HepG2 (cell line): ENCODE data around the gene PCSK2. TPM values are rescaled to one million over a fixed set of nuclear protein-coding genes. Genes with fewer than 3 reads are reported as not detected.

Experiments used
- ATAC-seq: fragments of 200-7000 bp; cut with Tn5 transposase; 3 replicates; pipeline ENCODE4 v1.9.1; 2020; ENCODE audit warnings: mild to moderate bottlenecking, moderate library complexity
- BruUV-seq: library from RNA; stranded (reverse); fragments of 400-500 nt; replicated peaks from 2 replicates; lab custom pipeline; 2021; lab: Mats Ljungman, UMichigan
- CTCF ChIA-PET: fragments of 300-600 bp; formaldehyde crosslinking; extraction: SDS; loops from one replicate; lab custom pipeline; 2021; ENCODE audit warnings: low total read pairs, inconsistent platforms, low intra/inter-chr PET ratio; lab: Yijun Ruan, JAX
- POLR2A ChIA-PET: fragments of 350-600 bp; sonication (Branson Sonifier 250); formaldehyde crosslinking; loops from one replicate; lab custom pipeline; 2020; ENCODE audit warnings: antibody characterized with exemption, inconsistent platforms; lab: Yijun Ruan, JAX
- DNase-seq: peaks from one replicate; pipeline ENCODE4 v3.0.0-alpha.2; 2015; ENCODE audit warnings: low spot score
- FAIRE-seq: peaks from 3 replicates; lab custom pipeline; 2011; peaks lifted over from hg19 to GRCh38; lab: Jason Lieb, UNC
- H2AFZ ChIP-seq: one replicate; pipeline ENCODE4 v1.6.1; 2011; ENCODE audit warnings: low read length, inconsistent platforms
- H3K27ac ChIP-seq: fragments of 300-600 bp; 3 replicates; pipeline ENCODE4 v1.8.0; 2011; ENCODE audit warnings: mixed run types, mild to moderate bottlenecking, mixed read lengths, low read length, inconsistent platforms; ENCODE audit not compliant: insufficient read depth; ENCODE audit errors: extremely low read length
- H3K27me3 ChIP-seq, 2 experiments: fragments of 200-600 bp in 1 of 2; 2 replicates in 1 of 2; 3 replicates in 1 of 2; pipeline versions ENCODE4 v1.6.0 to v1.8.0; 2011; ENCODE audit warnings: low read length in 2 of 2, mild to moderate bottlenecking in 2 of 2, moderate library complexity in 2 of 2, inconsistent platforms in 1 of 2; ENCODE audit not compliant: insufficient read depth in 2 of 2, control insufficient read depth in 1 of 2
- H3K36me3 ChIP-seq, 2 experiments: fragments of 200-600 bp in 1 of 2; replicated peaks in 1 of 2; 2 replicates in 1 of 2; 3 replicates in 1 of 2; pipeline versions ENCODE4 v1.5.1 to v1.8.0; 2011; ENCODE audit warnings: low read length in 2 of 2, inconsistent platforms in 1 of 2; ENCODE audit not compliant: insufficient read depth in 2 of 2, control insufficient read depth in 1 of 2
- H3K4me1 ChIP-seq: 2 replicates; pipeline ENCODE4 v1.5.1; 2012; ENCODE audit warnings: low read length, inconsistent platforms; ENCODE audit not compliant: insufficient read depth
- H3K4me2 ChIP-seq: 2 replicates; pipeline ENCODE4 v1.6.0; 2011; ENCODE audit warnings: low read depth, low read length, inconsistent platforms
- H3K4me3 ChIP-seq, 3 experiments: fragments of 200-600 bp in 1 of 3; sonication (generic), shearing (Covaris generic) in 1 of 3; replicated peaks in 1 of 3; 2 replicates each; pipeline ENCODE4 v1.5.1; 2011 to 2016; ENCODE audit warnings: low read length in 3 of 3, inconsistent platforms in 2 of 3, low read depth in 2 of 3, mild to moderate bottlenecking in 2 of 3, control low read depth in 1 of 3, mixed read lengths in 1 of 3; ENCODE audit not compliant: insufficient read depth in 1 of 3
- H3K79me2 ChIP-seq: one replicate; pipeline ENCODE4 v1.6.1; 2011; ENCODE audit warnings: low read length, inconsistent platforms; ENCODE audit not compliant: insufficient read depth
- H3K9ac ChIP-seq: 2 replicates; pipeline ENCODE4 v1.6.0; 2011; ENCODE audit warnings: mild to moderate bottlenecking, low read depth, low read length, inconsistent platforms; ENCODE audit not compliant: insufficient read depth
- H3K9me3 ChIP-seq: 2 replicates; pipeline ENCODE4 v1.5.1; 2012; ENCODE audit warnings: mild to moderate bottlenecking, low read length
- H4K20me1 ChIP-seq: 2 replicates; pipeline ENCODE4 v1.6.0; 2011; ENCODE audit warnings: inconsistent platforms, mild to moderate bottlenecking, low read length, moderate library complexity; ENCODE audit not compliant: insufficient read depth
- BATF2 ChIP-seq: sonication (generic); formaldehyde crosslinking; IDR thresholded peaks from 2 replicates; pipeline ENCODE4 v1.8.0; 2022; ENCODE audit warnings: mild to moderate bottlenecking, missing genetic modification reagents, moderate library complexity
- CCDC6 ChIP-seq: sonication (generic); formaldehyde crosslinking; IDR thresholded peaks from 2 replicates; pipeline ENCODE4 v1.8.1; 2022; ENCODE audit warnings: mild to moderate bottlenecking, missing genetic modification reagents, moderate library complexity
- NFAT5 ChIP-seq: sonication (generic); formaldehyde crosslinking; IDR thresholded peaks from 2 replicates; pipeline ENCODE4 v1.4.0; 2020; ENCODE audit warnings: missing genetic modification reagents
- RFX1 ChIP-seq: fragments of 450-650 bp; IDR thresholded peaks from 2 replicates; pipeline ENCODE4 v1.6.1; 2017
- TCF7 ChIP-seq: sonication (generic); IDR thresholded peaks from 2 replicates; pipeline ENCODE4 v1.6.1; 2016; ENCODE audit warnings: antibody characterized with exemption, low read depth
- XRCC5 ChIP-seq: fragments of 200-400 bp; formaldehyde crosslinking; optimal IDR thresholded peaks from 2 replicates; pipeline ENCODE3; 2017; ENCODE audit warnings: mild to moderate bottlenecking, low read length
- ZBTB14 ChIP-seq: sonication (generic); formaldehyde crosslinking; IDR thresholded peaks from 2 replicates; pipeline ENCODE4 v1.4.0; 2020; ENCODE audit warnings: missing genetic modification reagents
- ZNF577 ChIP-seq: sonication (generic); formaldehyde crosslinking; IDR thresholded peaks from 2 replicates; pipeline ENCODE4 v1.4.0; 2020; ENCODE audit warnings: mild to moderate bottlenecking, low read depth, missing genetic modification reagents, borderline replicate concordance
- ZNF619 ChIP-seq: sonication (generic); formaldehyde crosslinking; IDR thresholded peaks from 2 replicates; pipeline ENCODE4 v1.4.0; 2020; ENCODE audit warnings: mild to moderate bottlenecking, missing genetic modification reagents
- ZNF7 ChIP-seq: IDR thresholded peaks from 2 replicates; pipeline ENCODE4 v1.6.1; 2016; ENCODE audit warnings: missing biosample characterization, missing genetic modification reagents
- ZNF891 ChIP-seq: sonication (generic); formaldehyde crosslinking; IDR thresholded peaks from 2 replicates; pipeline ENCODE4 v1.5.0; 2020; ENCODE audit warnings: mild to moderate bottlenecking, missing genetic modification reagents
- WGBS: methylation state at CpG from one replicate; pipeline ENCODE4 v1.1.6; 2017; ENCODE audit warnings: low lambda C conversion rate; 5-methylcytosine and 5-hydroxymethylcytosine counted together
- in situ Hi-C: cut with HindIII; loops from 2 replicates; pipeline ENCODE4 v1.10.0; 2017; ENCODE audit warnings: low pct_unique_long_range_greater_than_20kb; ENCODE audit not compliant: extremely low pct_ligation_motif_present
- intact Hi-C: fragments of 100-400 bp; cut with micrococcal nuclease; formaldehyde crosslinking; loops from one replicate; pipeline ENCODE4 v1.10.0; 2022; ENCODE audit not compliant: unreplicated experiment
- polyA plus RNA-seq, 8 experiments: library from polyadenylated mRNA; depleted of rRNA in 3 of 8; stranded (reverse) in 7 of 8; unstranded in 1 of 8; fragments of >200 nt; fragmentation: Illumina TruSeq in 4 of 8; extraction: Trizol in 4 of 8; gene quantifications; 2 replicates each; pipeline versions ENCODE4 v1.2.1 to v1.2.3, GENCODE V29; 2011 to 2016; ENCODE audit warnings: low read depth in 4 of 8, missing spikeins in 1 of 8, mixed read lengths in 1 of 8; ENCODE audit not compliant: insufficient read depth in 1 of 8
- total RNA-seq, 5 experiments: library from RNA; depleted of rRNA; stranded (reverse); fragments of >200 nt; fragmentation: Illumina TruSeq; extraction: Trizol; gene quantifications; 2 replicates each; pipeline ENCODE4 v1.2.3, GENCODE V29; 2016; ENCODE audit warnings: low read depth in 1 of 5

PCSK2 gene
- total and polyA plus RNA-seq, 2 of the 13 experiments (the other 11 are each of a cell fraction or from before 2014, with no cell fraction given): not detected

- 29% methylated on average over 1 of the region's 1 CpG for WGBS
- no peak overlapping the region for H3K4me2 ChIP-seq
- no peaks in the 10 kb centered on the region for H3K9me3 ChIP-seq
- FAIRE-seq (no peak), DNase-seq (no peak), ATAC-seq (no peak)
- H3K4me1 ChIP-seq: no peaks in the 10 kb centered on the region
- no peak for TF ChIP-seq BATF2 (CRISPR knock-in tag)
- no peak for TF ChIP-seq XRCC5
- TF ChIP-seq ZNF891 (CRISPR knock-in tag): no peak
- TF ChIP-seq RFX1: peak; percentile 17; the same call in 1 of the 2 replicates
- no peak for TF ChIP-seq ZNF619 (CRISPR knock-in tag)
- no peak for TF ChIP-seq ZNF577 (CRISPR knock-in tag)
- in situ Hi-C loops (no loop called here), intact Hi-C loops (no loop called here)
- BruUV-seq: no TSS peak
- H3K79me2 ChIP-seq: no peaks in the 10 kb centered on the region
- no peaks in the 10 kb centered on the region for H3K36me3 ChIP-seq
- H3K27ac ChIP-seq: no peak overlapping the region
- CTCF ChIA-PET: no interaction called here
- H2AFZ ChIP-seq: no peak overlapping the region
- POLR2A ChIA-PET: no interaction called here
- no peak overlapping the region for H3K9ac ChIP-seq
- H3K4me3 ChIP-seq: no peak overlapping the region
- H3K27me3 ChIP-seq: peaks cover 2 to 39% of the 10 kb centered on the region in 2 experiments; a peak in 4 of 5 replicates
- H4K20me1 ChIP-seq: no peaks in the 10 kb centered on the region
These were observed 230.2 kb downstream of the PCSK2 start for GRCh38 chr20:17457079-17457478.

GRCh38 chr20:17457588-17458190 lies 230.8 kb downstream of the PCSK2 start:
- 46% methylated on average over 6 of the region's 6 CpGs for WGBS
- Histone ChIP-seq H3K36me3 (no peaks in the 10 kb centered on the region), H4K20me1 (no peaks in the 10 kb centered on the region), H2AFZ (no peak overlapping the region), H3K4me2 (no peak overlapping the region), H3K27ac (no peak overlapping the region), H3K9ac (no peak overlapping the region), H3K79me2 (no peaks in the 10 kb centered on the region), H3K27me3 (peaks cover 2 to 33% of the 10 kb centered on the region in 2 experiments; a peak in 4 of 5 replicates), H3K4me3 (no peak overlapping the region), H3K9me3 (no peaks in the 10 kb centered on the region), H3K4me1 (no peaks in the 10 kb centered on the region)
- POLR2A ChIA-PET: no interaction called here
- CTCF ChIA-PET: no interaction called here
- DNase-seq: no peak
- no TSS peak for BruUV-seq
- in situ Hi-C loops (no loop called here), intact Hi-C loops (no loop called here)
- FAIRE-seq: no peak
- ATAC-seq: no peak
- no peak for TF ChIP-seq ZBTB14
- TF ChIP-seq ZNF7 (CRISPR knock-in tag): no peak
- TF ChIP-seq TCF7: no peak
- no peak for TF ChIP-seq NFAT5 (CRISPR knock-in tag)
- no peak for TF ChIP-seq CCDC6
